Right lobe of liver (tissue), 4 donors: Measurements from ENCODE around the gene CHMP3.
"Not testable (repeated sequence)": the region's sequence is repeated elsewhere in the genome, so short reads cannot be mapped to it uniquely, and the experiment has no call there.

ENCODE experiments used
- CTCF ChIP-seq, 4 donors: fragments of 200-600 bp in 3 of 4; fragments of 450-650 bp in 1 of 4; IDR thresholded peaks; one replicate each; pipeline versions ENCODE4 v1.5.1 to v1.8.0; 2016 to 2022; ENCODE audit warnings: antibody characterized with exemption in 4 of 4, mild to moderate bottlenecking in 2 of 4
- POLR2A ChIP-seq: fragments of 450-650 bp; IDR thresholded peaks from one replicate; pipeline ENCODE4 v1.6.1; 2017; ENCODE audit warnings: antibody characterized with exemption, mild to moderate bottlenecking
- donor health status: DM: no; HTN: no; CAD: no.
- donor health status: DM: no; HTN: no; CAD: no.
- donor health status: DM: no; HTN: yes; CAD: no.

- TF ChIP-seq CTCF (IDR thresholded peaks at IDR 0.05); POLR2A: not testable (repeated sequence)
Observed at GRCh38 chr2:86548913-86549396, 14.3 kb downstream of the CHMP3 start.
